Endodermal cell (in vitro differentiated cells): ENCODE measurements around the gene CSF3. TPM values are rescaled to one million over a fixed set of nuclear protein-coding genes. Genes with fewer than 3 reads are reported as not detected.

Source experiments
- DNase-seq: peaks from one replicate; pipeline ENCODE4 v3.0.0-alpha.2; 2017
- H3K27ac ChIP-seq: 2 replicates; pipeline ENCODE4 v1.5.1; 2013; ENCODE audit warnings: mild to moderate bottlenecking, low read depth, low read length, moderate library complexity
- H3K27me3 ChIP-seq: 2 replicates; pipeline ENCODE4 v1.6.1; 2013; ENCODE audit warnings: mild to moderate bottlenecking, low read length, moderate library complexity; ENCODE audit not compliant: insufficient read depth, control insufficient read depth, poor library complexity, severe bottlenecking
- H3K36me3 ChIP-seq: 2 replicates; pipeline ENCODE4 v1.7.0; 2013; ENCODE audit warnings: mild to moderate bottlenecking, low read length, moderate library complexity; ENCODE audit not compliant: control insufficient read depth, insufficient read depth
- H3K4me1 ChIP-seq: one replicate; pipeline ENCODE4 v1.7.0; 2013; ENCODE audit warnings: low read length; ENCODE audit not compliant: control insufficient read depth, insufficient read depth
- H3K4me3 ChIP-seq: 2 replicates; pipeline ENCODE4 v1.5.1; 2013; ENCODE audit warnings: mild to moderate bottlenecking, low read length, moderate library complexity
- H3K9ac ChIP-seq: 2 replicates; pipeline ENCODE4 v1.6.1; 2013; ENCODE audit warnings: mild to moderate bottlenecking, low read length, moderate library complexity; ENCODE audit not compliant: poor library complexity, severe bottlenecking; ENCODE audit errors: extremely low read depth
- H3K9me3 ChIP-seq: 2 replicates; pipeline ENCODE4 v1.6.1; 2013; ENCODE audit warnings: mild to moderate bottlenecking, low read length, moderate library complexity; ENCODE audit not compliant: control insufficient read depth
- H3K27ac Mint-ChIP-seq: 2 replicates; pipeline ENCODE4 v1.8.0; 2020; ENCODE audit warnings: mixed read lengths
- H3K27me3 Mint-ChIP-seq: 2 replicates; pipeline ENCODE4 v1.8.0; 2021; ENCODE audit warnings: mild to moderate bottlenecking, mixed read lengths; ENCODE audit not compliant: insufficient read depth
- H3K36me3 Mint-ChIP-seq: 2 replicates; pipeline ENCODE4 v1.8.0; 2020; ENCODE audit warnings: low read depth, mixed read lengths
- H3K4me1 Mint-ChIP-seq: 2 replicates; pipeline ENCODE4 v1.8.0; 2020; ENCODE audit warnings: mixed read lengths
- H3K4me3 Mint-ChIP-seq: 2 replicates; pipeline ENCODE4 v1.8.0; 2020; ENCODE audit warnings: mild to moderate bottlenecking, moderate library complexity, mixed read lengths
- H3K9me3 Mint-ChIP-seq: 2 replicates; pipeline ENCODE4 v1.8.0; 2020; ENCODE audit warnings: mild to moderate bottlenecking, mixed read lengths
- CTCF ChIP-seq: fragments of 200-600 bp; sonication (generic); conservative IDR thresholded peaks from 2 replicates; pipeline ENCODE4 v1.5.0; 2021; ENCODE audit warnings: antibody characterized with exemption, mild to moderate bottlenecking
- WGBS, 2 experiments: methylation state at CpG; one replicate each; pipeline versions ENCODE4 v1.1.5 to v1.1.7; 2013; ENCODE audit warnings: missing lambda C conversion rate in 2 of 2, mixed read lengths in 1 of 2; ENCODE audit not compliant: insufficient coverage in 1 of 2, insufficient read length in 1 of 2; 5-methylcytosine and 5-hydroxymethylcytosine counted together
- total RNA-seq, 2 donors: library from RNA; stranded (reverse); fragmentation: NEBNext Ultra II Directional in 1 of 2; extraction: Animal tissue kit (Norgen Biotek cat#: 25700) in 1 of 2; gene quantifications; 2 replicates in 1 of 2; 3 replicates in 1 of 2; pipeline ENCODE4 v1.2.1, GENCODE V29; 2021

Gene CSF3
- total RNA-seq, 2 donors from 2014 or later = not detected

DNA sequence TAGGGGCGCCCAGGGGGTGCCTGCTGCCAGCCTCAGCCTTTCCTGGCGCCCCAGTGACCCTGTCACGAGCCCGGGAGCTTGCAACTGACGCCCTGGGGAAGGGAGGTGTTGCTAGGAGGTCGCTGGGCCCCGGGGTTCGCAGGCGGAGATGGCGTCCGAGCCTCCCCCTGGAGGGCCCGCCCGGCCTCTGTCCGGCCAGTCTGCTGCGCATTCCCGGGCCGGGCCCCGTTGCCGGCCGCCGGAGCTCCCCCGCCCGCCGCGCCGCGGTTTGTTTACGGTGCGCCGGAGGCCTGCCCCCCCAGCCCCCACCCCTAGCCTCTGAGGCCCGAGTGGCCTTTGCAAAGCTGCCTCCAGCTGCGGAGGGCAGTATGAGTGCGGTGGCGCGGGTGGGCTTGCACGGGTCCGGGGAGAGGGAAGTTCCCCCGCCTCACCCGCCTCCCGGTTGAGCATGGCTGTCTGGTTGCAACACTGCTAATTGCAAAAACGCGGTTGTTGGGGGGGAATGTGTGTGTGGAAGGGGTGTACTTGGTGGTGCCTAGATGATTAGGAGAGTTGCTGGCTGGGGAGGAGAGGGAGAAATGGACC is 48.0 kb downstream of the CSF3 start:
- Mint-ChIP-seq H3K27ac (no peak overlapping the region), H3K4me3 (peak overlapping the region; percentile 76), H3K4me1 (peaks cover 40% of the 10 kb centered on the region), H3K36me3 (no peaks in the 10 kb centered on the region), H3K27me3 (peaks cover 33% of the 10 kb centered on the region), H3K9me3 (no peaks in the 10 kb centered on the region)
- peak; percentile 93 for DNase-seq
- H3K9ac ChIP-seq = peak overlapping the region; percentile 56
- no peaks in the 10 kb centered on the region for H3K9me3 ChIP-seq
- H3K4me1 ChIP-seq = peaks cover 2% of the 10 kb centered on the region
- 0% methylated on average over 11 to 42 of the region's 42 CpGs for WGBS, 2 experiments
- no peaks in the 10 kb centered on the region for H3K36me3 ChIP-seq
- H3K27ac ChIP-seq = peak overlapping the region; percentile 60
- H3K27me3 ChIP-seq = peaks cover 12% of the 10 kb centered on the region
- no peak for TF ChIP-seq CTCF
- peak overlapping the region; percentile 84 for H3K4me3 ChIP-seq

DNA sequence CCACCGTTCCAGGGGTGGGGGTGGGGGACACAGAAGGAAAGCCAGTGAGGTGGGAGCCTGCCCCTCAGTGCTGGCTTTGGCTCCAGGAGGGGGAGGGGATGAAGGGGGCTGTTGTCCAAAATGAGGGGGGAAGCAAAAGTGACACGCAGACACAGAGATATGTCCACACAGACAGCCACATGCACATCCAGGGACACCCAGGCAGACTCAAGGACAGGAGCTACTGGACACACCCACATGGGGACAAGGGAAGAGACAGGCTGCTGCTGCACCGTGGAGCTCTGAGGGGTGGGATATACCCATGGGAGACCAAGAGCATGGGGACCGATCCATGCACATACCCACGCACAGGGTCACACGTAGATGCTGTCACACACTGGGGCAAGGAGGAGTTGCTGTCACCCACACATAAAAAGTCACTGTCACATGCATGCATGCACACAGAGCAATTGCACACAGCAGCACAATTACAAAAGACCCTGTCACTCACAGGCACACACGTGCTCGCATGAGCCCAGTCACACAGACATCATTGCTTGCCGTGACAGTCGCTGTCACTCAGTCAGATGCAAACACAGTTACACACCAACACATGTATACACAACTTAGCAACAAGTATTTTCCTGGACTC is 48.8 kb downstream of the CSF3 start:
- Histone ChIP-seq H3K36me3 (no peaks in the 10 kb centered on the region), H3K27me3 (peaks cover 12% of the 10 kb centered on the region), H3K27ac (no peak overlapping the region), H3K4me1 (peaks cover 4% of the 10 kb centered on the region), H3K9me3 (no peaks in the 10 kb centered on the region), H3K4me3 (peak overlapping the region; percentile 84), H3K9ac (peak overlapping the region; percentile 56)
- Mint-ChIP-seq H3K27me3 (peaks cover 33% of the 10 kb centered on the region), H3K36me3 (no peaks in the 10 kb centered on the region), H3K4me1 (peaks cover 45% of the 10 kb centered on the region), H3K9me3 (no peaks in the 10 kb centered on the region), H3K27ac (no peak overlapping the region), H3K4me3 (peak overlapping the region; percentile 76)
- DNase-seq = peak; percentile 59
- 53 to 58% methylated on average over 9 to 10 of the region's 10 CpGs for WGBS, 2 experiments
- TF ChIP-seq CTCF = no peak

DNA sequence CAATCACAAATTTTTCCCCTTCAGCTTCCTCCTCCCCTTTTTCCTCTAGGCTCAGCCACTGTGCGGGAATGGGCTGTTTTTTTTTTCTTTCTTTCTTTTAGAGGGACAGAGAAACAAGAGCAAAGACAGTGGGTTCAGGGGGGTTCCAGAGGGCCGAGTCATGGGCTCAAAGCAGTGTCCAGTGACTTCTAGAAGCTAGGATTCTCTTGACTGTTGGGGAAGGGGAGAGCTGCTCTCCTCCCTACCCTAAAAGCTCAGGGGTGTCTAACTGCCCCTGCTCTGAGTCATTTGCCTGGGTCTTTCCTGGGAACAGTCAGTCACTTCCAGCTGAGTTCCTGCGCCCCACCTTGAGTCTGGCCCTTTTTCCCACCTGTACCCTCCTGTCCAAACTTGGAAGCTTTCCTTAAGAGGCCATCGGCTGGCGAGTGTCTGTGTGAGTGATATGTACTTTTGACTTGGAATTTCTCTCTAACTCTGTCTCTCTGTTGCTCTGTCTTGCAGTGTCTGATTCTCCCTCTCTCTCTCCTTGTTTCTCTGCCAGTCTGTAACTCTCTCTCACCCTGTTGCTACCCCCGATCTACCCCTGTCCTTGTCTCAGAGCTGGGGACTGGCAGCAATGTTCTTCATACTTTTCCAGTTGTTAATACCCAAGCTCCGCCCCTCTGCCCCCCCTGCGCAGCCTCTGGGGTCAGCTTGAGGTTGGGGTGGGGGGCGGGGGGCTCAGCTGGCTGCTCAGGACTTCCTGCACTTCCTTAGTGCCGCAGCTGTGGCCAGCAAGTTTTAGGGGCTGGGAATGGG is 49.9 kb downstream of the CSF3 start:
- Histone ChIP-seq H3K27me3 (peaks cover 12% of the 10 kb centered on the region), H3K4me3 (no peak overlapping the region), H3K4me1 (peaks cover 5% of the 10 kb centered on the region), H3K9ac (no peak overlapping the region), H3K9me3 (no peaks in the 10 kb centered on the region), H3K36me3 (no peaks in the 10 kb centered on the region), H3K27ac (peak overlapping the region; percentile 70)
- no peaks in the 10 kb centered on the region for H3K9me3 Mint-ChIP-seq
- WGBS, 2 experiments = 0 to 54% methylated on average over 1 to 8 of the region's 10 CpGs
- no peak for TF ChIP-seq CTCF
- peaks cover 31% of the 10 kb centered on the region for H3K27me3 Mint-ChIP-seq
- H3K4me3 Mint-ChIP-seq = peak overlapping the region; percentile 76
- H3K36me3 Mint-ChIP-seq = no peaks in the 10 kb centered on the region
- DNase-seq = peak; percentile 71
- peaks cover 55% of the 10 kb centered on the region for H3K4me1 Mint-ChIP-seq
- no peak overlapping the region for H3K27ac Mint-ChIP-seq
